A673 (cell line): Measurements from ENCODE around the gene DLGAP1. TPM values are rescaled to one million over a fixed set of nuclear protein-coding genes. Genes with fewer than 3 reads are reported as not detected.
A peak's percentile ranks its signal among the peaks of the same experiment; 100 is the strongest.

Source experiments
- BruUV-seq: library from RNA; stranded (reverse); fragments of 400-500 nt; replicated peaks from 2 replicates; lab custom pipeline; 2021; lab: Mats Ljungman, UMichigan
- CTCF ChIA-PET: fragments of 300-600 bp; sonication (Branson Sonifier 250); formaldehyde crosslinking; loops from one replicate; lab custom pipeline; 2022; ENCODE audit warnings: antibody characterized with exemption; lab: Charles Lee
- POLR2A ChIA-PET: fragments of 300-600 bp; sonication (Branson Sonifier 250); formaldehyde crosslinking; loops from one replicate; lab custom pipeline; 2022; ENCODE audit warnings: antibody characterized with exemption; ENCODE audit not compliant: low non-redundant PET; lab: Charles Lee
- DNase-seq: peaks from one replicate; pipeline ENCODE4 v3.0.0-alpha.2; 2015; ENCODE audit warnings: low spot score
- H3K27ac ChIP-seq: fragments of 200-600 bp; sonication (generic); 2 replicates; pipeline ENCODE4 v1.5.1; 2016; ENCODE audit warnings: mixed run types, low read depth, mild to moderate bottlenecking, mixed read lengths, antibody characterized with exemption, low read length; ENCODE audit not compliant: poor library complexity, severe bottlenecking
- H3K27me3 ChIP-seq: fragments of 200-600 bp; sonication (generic); replicated peaks from 2 replicates; pipeline ENCODE4 v1.6.1; 2017; ENCODE audit warnings: mixed run types, low read depth, mild to moderate bottlenecking, mixed read lengths, antibody characterized with exemption, low read length; ENCODE audit not compliant: insufficient read depth, poor library complexity
- H3K36me3 ChIP-seq: fragments of 200-600 bp; sonication (generic); 2 replicates; pipeline ENCODE4 v1.6.1; 2016; ENCODE audit warnings: mixed run types, mild to moderate bottlenecking, mixed read lengths, antibody characterized with exemption, low read length; ENCODE audit not compliant: insufficient read depth, poor library complexity, severe bottlenecking
- H3K4me1 ChIP-seq: fragments of 200-600 bp; sonication (generic); 2 replicates; pipeline ENCODE4 v1.6.1; 2017; ENCODE audit warnings: mixed run types, mild to moderate bottlenecking, mixed read lengths, antibody characterized with exemption, low read length; ENCODE audit not compliant: insufficient read depth, poor library complexity, severe bottlenecking
- H3K4me3 ChIP-seq: fragments of 200-600 bp; sonication (generic); 2 replicates; pipeline ENCODE4 v1.5.1; 2016; ENCODE audit warnings: low read depth, mixed run types, mild to moderate bottlenecking, mixed read lengths, low read length; ENCODE audit not compliant: poor library complexity, severe bottlenecking
- H3K9me3 ChIP-seq: fragments of 200-600 bp; sonication (generic); 2 replicates; pipeline ENCODE4 v1.6.1; 2016; ENCODE audit warnings: mixed run types, low read depth, mild to moderate bottlenecking, mixed read lengths, antibody characterized with exemption, low read length; ENCODE audit not compliant: poor library complexity, severe bottlenecking
- CTCF ChIP-seq: fragments of 300-800, 200-600 bp; sonication (generic); conservative IDR thresholded peaks from 2 replicates; pipeline ENCODE4 v1.5.1; 2017; ENCODE audit warnings: low read depth, mild to moderate bottlenecking, antibody characterized with exemption, low read length, moderate library complexity, mixed read lengths
- EZH2 ChIP-seq: fragments of 200-600 bp; sonication (generic); IDR thresholded peaks from 2 replicates; pipeline ENCODE4 v1.6.1; 2017; ENCODE audit warnings: borderline replicate concordance, low read depth, mild to moderate bottlenecking, mixed read lengths, antibody characterized with exemption, low read length; ENCODE audit not compliant: poor library complexity, severe bottlenecking
- intact Hi-C: fragments of 100-400 bp; cut with micrococcal nuclease; formaldehyde crosslinking; loops from one replicate; pipeline ENCODE4 v1.10.0; 2022; ENCODE audit not compliant: unreplicated experiment
- total RNA-seq: library from RNA; stranded (reverse); gene quantifications from 2 replicates; pipeline ENCODE4 v1.2.3, GENCODE V29; 2021

DLGAP1 gene
- total RNA-seq, 1 experiment from 2014 or later = 135 TPM

- Histone ChIP-seq H3K36me3 (no peaks in the 10 kb centered on the region), H3K4me3 (no peak overlapping the region), H3K27ac (no peak overlapping the region), H3K9me3 (no peaks in the 10 kb centered on the region), H3K27me3 (no peaks in the 10 kb centered on the region), H3K4me1 (peaks cover 17% of the 10 kb centered on the region)
- peak; percentile 22 for DNase-seq
- intact Hi-C loops = no loop called here
- no peak for TF ChIP-seq EZH2
- TF ChIP-seq CTCF = no peak
- ChIA-PET POLR2A (no interaction called here), CTCF (no interaction called here)
- BruUV-seq = no TSS peak
These were observed 54.2 kb downstream of the DLGAP1 start for GRCh38 chr18:4400911-4401310.

- intact Hi-C loops = no loop called here
These were observed 55.2 kb downstream of the DLGAP1 start for GRCh38 chr18:4399929-4400328.

GRCh38 chr18:4394700-4395099, 60.4 kb downstream of the DLGAP1 start:
- no TSS peak for BruUV-seq
- H3K4me3 ChIP-seq = no peak overlapping the region
- no peak overlapping the region for H3K27ac ChIP-seq
- POLR2A ChIA-PET = no interaction called here
- peaks cover 4% of the 10 kb centered on the region for H3K4me1 ChIP-seq
- no peaks in the 10 kb centered on the region for H3K9me3 ChIP-seq
- CTCF ChIA-PET = no interaction called here
- intact Hi-C loops = no loop called here
- no peaks in the 10 kb centered on the region for H3K36me3 ChIP-seq
- TF ChIP-seq CTCF = no peak
- TF ChIP-seq EZH2 = no peak
- H3K27me3 ChIP-seq = no peaks in the 10 kb centered on the region
- no peak for DNase-seq

More at GRCh38 chr18:4399929-4400328, 55.2 kb downstream of the DLGAP1 start:
- TF ChIP-seq CTCF (no peak), EZH2 (no peak)
- Histone ChIP-seq H3K9me3 (no peaks in the 10 kb centered on the region), H3K36me3 (no peaks in the 10 kb centered on the region), H3K27ac (no peak overlapping the region), H3K27me3 (no peaks in the 10 kb centered on the region), H3K4me3 (no peak overlapping the region), H3K4me1 (peaks cover 17% of the 10 kb centered on the region)
- POLR2A ChIA-PET = no interaction called here
- BruUV-seq = no TSS peak
- DNase-seq = no peak
- CTCF ChIA-PET = no interaction called here
